ENCODE results near the gene ATG9B. TPM values are rescaled to one million over a fixed set of nuclear protein-coding genes. Genes with fewer than 3 reads are reported as not detected.

The ATG9B gene
- total and polyA plus RNA-seq, 9 of the 15 experiments (the other 6 are each of a cell fraction or from before 2014, with no cell fraction given), result 0.29 to 8.0 (median 2.1) TPM

GRCh38 chr7:151058781-151059366, 34.6 kb upstream of the ATG9B start (continued):
- no peak for TF ChIP-seq MEF2A (IDR thresholded peaks at IDR 0.05; ENCODE audit: control insufficient read depth, low read depth, low read length)
- 0 out of 4 replicates have a peak, but pooled peaks of 1 of the 2 experiments have one; percentile 16 for TF ChIP-seq UBTF (IDR thresholded peaks at IDR 0.05; ENCODE audit: borderline replicate concordance in 1 of 2, low read depth in 2 of 2, low read length in 2 of 2)
- TF ChIP-seq E2F3 (CRISPR knock-in tag; IDR thresholded peaks at IDR 0.05), result 0 out of 2 replicates have a peak, but pooled peaks have one; percentile 13
- 0 out of 2 replicates have a peak, but pooled peaks have one; percentile 38 for TF ChIP-seq CUX1 (CRISPR knock-in tag; IDR thresholded peaks at IDR 0.05)
- TF ChIP-seq LCOR (CRISPR knock-in tag; IDR thresholded peaks at IDR 0.05), result no peak; the same call in 1 of the 2 replicates
- peak; percentile 58; the same call in 1 of the 2 replicates for TF ChIP-seq NR4A1 (CRISPR knock-in tag; IDR thresholded peaks at IDR 0.05)
- TF ChIP-seq NR4A1 (tag; IDR thresholded peaks at IDR 0.05), result no peak
- no peak for TF ChIP-seq SRSF3 (IDR thresholded peaks at IDR 0.05; ENCODE audit: insufficient read depth, low read length)
- peak; percentile 17; the same call in 1 of the 2 replicates for TF ChIP-seq MECOM (CRISPR knock-in tag; IDR thresholded peaks at IDR 0.05)
- peak; percentile 94; the same call in 1 of the 2 replicates for TF ChIP-seq RERE (CRISPR knock-in tag; IDR thresholded peaks at IDR 0.05; ENCODE audit: borderline replicate concordance)
- peak; percentile 63; the same call in 1 of the 2 replicates for TF ChIP-seq ZNF717 (CRISPR knock-in tag; IDR thresholded peaks at IDR 0.05)
- peak; percentile 42; the same call in 1 of the 2 replicates for TF ChIP-seq KAT7 (CRISPR knock-in tag; IDR thresholded peaks at IDR 0.05; ENCODE audit: borderline replicate concordance)
